ENCODE data around the gene PPFIA2. TPM values are rescaled to one million over a fixed set of nuclear protein-coding genes. Genes with fewer than 3 reads are reported as not detected.

PPFIA2 gene
- total RNA-seq, 6 experiments from 2014 or later, result not detected

GRCh38 chr12:81294325-81295190 is 464.6 kb downstream of the PPFIA2 start:
- no peaks in the 10 kb centered on the region for H3K36me3 Mint-ChIP-seq (ENCODE audit: low read depth)
- H3K27ac Mint-ChIP-seq, result no peak overlapping the region
- TF ChIP-seq, protein P1, sequence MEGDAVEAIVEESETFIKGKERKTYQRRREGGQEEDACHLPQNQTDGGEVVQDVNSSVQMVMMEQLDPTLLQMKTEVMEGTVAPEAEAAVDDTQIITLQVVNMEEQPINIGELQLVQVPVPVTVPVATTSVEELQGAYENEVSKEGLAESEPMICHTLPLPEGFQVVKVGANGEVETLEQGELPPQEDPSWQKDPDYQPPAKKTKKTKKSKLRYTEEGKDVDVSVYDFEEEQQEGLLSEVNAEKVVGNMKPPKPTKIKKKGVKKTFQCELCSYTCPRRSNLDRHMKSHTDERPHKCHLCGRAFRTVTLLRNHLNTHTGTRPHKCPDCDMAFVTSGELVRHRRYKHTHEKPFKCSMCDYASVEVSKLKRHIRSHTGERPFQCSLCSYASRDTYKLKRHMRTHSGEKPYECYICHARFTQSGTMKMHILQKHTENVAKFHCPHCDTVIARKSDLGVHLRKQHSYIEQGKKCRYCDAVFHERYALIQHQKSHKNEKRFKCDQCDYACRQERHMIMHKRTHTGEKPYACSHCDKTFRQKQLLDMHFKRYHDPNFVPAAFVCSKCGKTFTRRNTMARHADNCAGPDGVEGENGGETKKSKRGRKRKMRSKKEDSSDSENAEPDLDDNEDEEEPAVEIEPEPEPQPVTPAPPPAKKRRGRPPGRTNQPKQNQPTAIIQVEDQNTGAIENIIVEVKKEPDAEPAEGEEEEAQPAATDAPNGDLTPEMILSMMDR (IDR thresholded peaks at IDR 0.05), result no peak
- no peak overlapping the region for H3K4me3 Mint-ChIP-seq
- no peaks in the 10 kb centered on the region for H3K4me1 Mint-ChIP-seq (ENCODE audit: low read depth)
- DNase-seq, result no peak
- H3K27me3 Mint-ChIP-seq (ENCODE audit: insufficient read depth), result no peaks in the 10 kb centered on the region
- peaks cover 5% of the 10 kb centered on the region; the same call in 1 of the 2 replicates for H3K9me3 Mint-ChIP-seq

DNA sequence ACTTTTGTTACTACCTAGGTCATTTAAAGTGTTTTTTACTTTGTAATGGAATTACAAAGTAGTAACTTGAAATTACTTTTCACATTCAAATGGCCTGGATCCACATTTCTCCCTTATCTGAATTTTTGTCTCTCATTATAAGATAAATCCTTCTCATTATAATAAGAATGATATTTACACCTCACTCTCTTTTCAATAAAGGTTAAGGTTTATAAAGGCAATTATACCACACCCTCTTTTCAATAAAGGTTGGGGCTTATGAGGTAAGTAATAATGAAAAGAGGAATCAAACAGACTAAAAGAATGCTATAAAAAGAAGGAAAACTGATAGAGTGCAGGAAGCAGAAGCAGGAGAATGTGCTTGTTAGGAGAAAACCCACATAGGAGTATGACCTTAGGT is 470.5 kb downstream of the PPFIA2 start:
- Mint-ChIP-seq H3K9me3 (no peaks in the 10 kb centered on the region; the same call in 1 of the 2 replicates), H3K27ac (no peak overlapping the region), H3K27me3 (ENCODE audit: insufficient read depth) (no peaks in the 10 kb centered on the region), H3K36me3 (ENCODE audit: low read depth) (no peaks in the 10 kb centered on the region), H3K4me3 (no peak overlapping the region), H3K4me1 (ENCODE audit: low read depth) (no peaks in the 10 kb centered on the region)
- TF ChIP-seq, protein P1 (IDR thresholded peaks at IDR 0.05), result no peak
- DNase-seq, result no peak

DNA sequence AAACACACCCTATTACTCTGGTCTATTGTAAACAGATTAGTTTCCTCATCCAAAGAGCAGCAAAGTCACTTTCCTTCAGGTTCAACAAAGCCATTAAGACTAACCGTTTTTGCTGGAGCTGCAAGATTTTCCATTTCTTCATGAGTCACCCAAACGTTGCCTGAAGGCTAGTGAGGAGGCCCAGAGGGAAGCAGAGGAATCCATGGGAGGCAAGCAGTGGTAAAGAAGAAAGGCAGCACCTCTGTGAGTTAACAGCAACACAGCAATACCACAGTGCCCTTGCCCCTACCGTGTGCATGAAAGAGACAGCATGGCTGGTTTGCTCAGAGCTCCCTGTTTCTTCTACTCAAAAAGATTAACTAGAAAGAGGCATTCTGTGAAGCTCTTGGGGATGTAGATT is 475.0 kb downstream of the PPFIA2 start:
- DNase-seq, result peak; percentile 15
- no peaks in the 10 kb centered on the region for H3K27me3 Mint-ChIP-seq (ENCODE audit: insufficient read depth)
- H3K27ac Mint-ChIP-seq, result no peak overlapping the region
- no peaks in the 10 kb centered on the region for H3K4me1 Mint-ChIP-seq (ENCODE audit: low read depth)
- no peak overlapping the region for H3K4me3 Mint-ChIP-seq
- no peaks in the 10 kb centered on the region for H3K9me3 Mint-ChIP-seq
- no peaks in the 10 kb centered on the region for H3K36me3 Mint-ChIP-seq (ENCODE audit: low read depth)
- TF ChIP-seq, protein P1 (IDR thresholded peaks at IDR 0.05), result no peak

DNA sequence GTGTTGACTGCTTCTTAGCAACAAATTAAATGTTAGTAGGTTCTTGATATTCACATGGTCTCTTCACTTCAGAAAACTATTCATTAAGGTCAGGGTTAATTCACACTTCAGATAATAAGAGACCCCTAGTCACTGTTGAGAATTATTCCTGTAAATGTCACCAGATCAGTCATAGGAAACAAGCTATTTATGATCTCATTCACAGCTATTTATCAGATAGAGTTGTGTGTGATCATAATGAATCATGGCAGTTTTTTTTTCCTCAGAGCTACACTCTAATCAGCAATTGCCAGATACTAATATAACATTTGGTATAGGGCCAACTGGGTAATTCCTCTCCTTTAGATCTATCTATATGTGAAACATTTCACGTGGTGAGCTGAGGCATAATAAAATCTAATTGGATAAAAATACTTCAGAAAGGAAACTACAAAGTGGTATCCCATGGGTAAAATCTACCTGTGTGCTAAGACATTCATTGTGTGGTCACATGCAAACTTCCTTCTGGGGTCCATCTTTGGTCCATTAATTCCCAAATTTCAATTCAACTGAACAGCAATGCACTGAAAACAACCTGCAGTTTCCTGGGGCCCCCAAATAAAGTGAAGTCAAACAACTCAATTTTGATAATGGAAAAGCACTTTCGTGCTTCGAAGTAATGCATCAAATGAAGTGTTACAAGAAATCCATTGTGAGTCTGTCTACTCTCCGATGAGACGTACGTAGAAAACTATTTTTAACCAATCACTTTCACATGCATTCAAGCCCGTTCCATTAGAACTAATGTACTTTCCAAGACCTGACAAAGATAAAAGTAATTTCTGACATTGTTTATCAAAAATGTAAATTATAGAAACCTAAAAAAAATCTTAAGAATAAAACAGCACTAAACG is 484.3 kb downstream of the PPFIA2 start:
- TF ChIP-seq, protein P1 (IDR thresholded peaks at IDR 0.05), result no peak
- no peaks in the 10 kb centered on the region for H3K4me1 Mint-ChIP-seq (ENCODE audit: low read depth)
- DNase-seq, result no peak
- no peaks in the 10 kb centered on the region for H3K36me3 Mint-ChIP-seq (ENCODE audit: low read depth)
- H3K27ac Mint-ChIP-seq, result no peak overlapping the region
- H3K9me3 Mint-ChIP-seq, result no peaks in the 10 kb centered on the region
- H3K27me3 Mint-ChIP-seq (ENCODE audit: insufficient read depth), result peaks cover 1% of the 10 kb centered on the region; the same call in 1 of the 2 replicates
- no peak overlapping the region for H3K4me3 Mint-ChIP-seq

- Mint-ChIP-seq H3K27me3 (ENCODE audit: insufficient read depth) (peaks cover 1% of the 10 kb centered on the region; the same call in 1 of the 2 replicates), H3K36me3 (ENCODE audit: low read depth) (no peaks in the 10 kb centered on the region), H3K27ac (no peak overlapping the region), H3K9me3 (no peaks in the 10 kb centered on the region), H3K4me3 (no peak overlapping the region), H3K4me1 (ENCODE audit: low read depth) (peaks cover 6% of the 10 kb centered on the region; the same call in 1 of the 2 replicates)
- DNase-seq, result no peak
- TF ChIP-seq, protein P1 (IDR thresholded peaks at IDR 0.05), result no peak
Measured at GRCh38 chr12:81270385-81270784, 488.8 kb downstream of the PPFIA2 start.
